ENCODE measurements around the gene TXNRD2. TPM values are rescaled to one million over a fixed set of nuclear protein-coding genes. Genes with fewer than 3 reads are reported as not detected.

TXNRD2 gene
- total RNA-seq, 2 experiments from 2014 or later: 24.9 to 29.2 TPM

DNA sequence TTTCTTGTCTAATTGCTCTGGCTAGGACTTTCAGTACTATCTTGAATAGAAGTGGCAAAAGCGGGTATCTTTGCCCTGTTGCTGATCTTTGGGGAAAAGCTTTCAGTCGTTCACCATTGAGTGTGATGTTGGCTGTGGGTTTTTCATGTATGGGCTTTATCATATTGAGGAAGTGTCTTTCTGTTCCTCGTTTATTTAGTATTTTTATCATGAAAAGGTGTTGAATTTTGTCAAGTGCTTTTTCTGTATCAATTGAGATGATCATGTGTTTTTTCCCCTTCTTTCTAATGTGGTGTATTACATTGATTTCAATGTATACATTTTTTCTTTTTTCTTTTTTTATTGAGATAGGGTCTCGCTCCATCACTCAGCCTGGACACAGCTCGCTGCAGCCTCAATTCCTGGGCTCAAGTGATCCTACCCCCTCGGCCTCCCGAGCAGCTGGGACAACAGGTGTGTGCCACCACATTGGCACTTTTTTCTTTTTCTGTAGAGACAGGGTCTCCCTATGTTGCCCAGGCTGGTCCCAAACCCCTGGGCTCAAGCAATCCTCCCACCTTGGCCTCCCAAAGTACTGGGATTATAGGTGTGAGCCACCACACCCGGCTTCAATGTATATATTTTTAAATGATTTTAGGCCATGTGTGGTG is 81.6 kb downstream of the TXNRD2 start:
- ChIA-PET CTCF (no interaction called here), POLR2A (no interaction called here)

DNA sequence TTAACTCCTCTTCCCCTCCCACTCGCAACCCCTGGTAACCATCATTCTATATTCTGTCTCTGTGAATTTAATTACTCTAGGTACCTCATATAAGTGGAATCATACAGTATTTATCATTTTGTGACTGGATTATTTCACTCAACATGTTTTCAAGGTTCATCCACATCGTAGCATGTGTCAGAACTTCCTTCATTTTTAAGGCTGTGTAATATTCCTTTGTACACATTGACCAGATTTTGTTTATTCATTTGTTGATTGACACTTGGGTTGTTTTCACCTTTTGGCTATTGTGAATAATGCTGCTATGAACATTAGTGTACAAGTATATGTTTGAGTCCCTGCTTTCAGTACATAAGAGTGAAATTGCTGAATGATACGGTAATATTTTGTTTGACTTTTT is 84.2 kb downstream of the TXNRD2 start:
- CTCF ChIA-PET: no interaction called here

DNA sequence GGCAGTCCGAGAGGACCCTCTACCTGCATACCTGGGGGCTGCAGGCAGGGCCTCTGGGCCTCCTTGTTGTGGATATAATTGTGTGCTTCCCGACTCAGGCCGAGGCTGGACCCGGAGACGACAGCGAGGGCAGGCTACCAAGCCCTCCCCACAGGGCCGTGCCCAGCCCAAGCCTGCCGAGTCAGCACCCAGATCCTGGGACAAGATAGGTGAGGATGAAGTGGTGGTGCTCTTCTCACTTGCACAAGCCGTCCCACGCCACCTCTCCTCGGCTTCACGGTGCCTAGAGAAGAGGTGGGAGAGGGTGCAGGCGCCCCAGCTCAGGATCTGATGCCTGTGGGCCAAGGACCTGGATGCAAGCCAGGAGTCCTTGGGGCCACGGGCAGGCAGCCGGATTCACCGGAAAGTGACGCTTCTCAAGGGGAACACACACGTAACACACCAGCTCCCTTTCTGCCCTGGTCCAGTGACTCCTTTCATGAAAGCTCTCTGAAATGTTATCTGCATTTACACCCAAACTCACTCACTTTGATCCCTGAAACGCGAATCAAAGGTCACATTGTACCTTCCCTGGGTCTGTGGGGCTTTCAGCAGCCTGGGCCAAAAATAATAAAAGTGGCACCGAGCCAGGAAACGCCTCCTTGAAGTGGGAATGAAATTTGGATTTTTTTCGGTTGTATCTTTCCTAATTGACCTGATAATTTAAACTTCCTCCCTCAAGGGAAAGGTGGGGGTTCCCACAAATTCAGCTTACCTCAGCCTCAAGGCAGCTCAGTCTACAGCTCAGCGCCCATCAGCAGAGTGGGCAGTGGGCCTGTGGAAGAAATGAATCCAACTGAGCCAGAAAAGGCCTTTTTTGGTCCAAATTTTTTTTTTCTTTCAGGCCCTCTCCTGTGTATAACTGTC is 85.9 kb downstream of the TXNRD2 start:
- CTCF ChIA-PET: interaction anchor here (0.9 to 2.3 kb wide), 6 partner anchors 37 to 245 kb away, joined by 3 to 7 read pairs (median 4); no protein-coding TSS in a partner anchor
- POLR2A ChIA-PET: interaction anchor here (1.0 to 3.6 kb wide), 4 partner anchors 9 to 682 kb away, joined by 3 to 35 read pairs (median 4); partner anchors contain the start of genes COMT and TXNRD2

More for the DNA sequence above, 84.2 kb downstream of the TXNRD2 start:
- POLR2A ChIA-PET: no interaction called here

DNA sequence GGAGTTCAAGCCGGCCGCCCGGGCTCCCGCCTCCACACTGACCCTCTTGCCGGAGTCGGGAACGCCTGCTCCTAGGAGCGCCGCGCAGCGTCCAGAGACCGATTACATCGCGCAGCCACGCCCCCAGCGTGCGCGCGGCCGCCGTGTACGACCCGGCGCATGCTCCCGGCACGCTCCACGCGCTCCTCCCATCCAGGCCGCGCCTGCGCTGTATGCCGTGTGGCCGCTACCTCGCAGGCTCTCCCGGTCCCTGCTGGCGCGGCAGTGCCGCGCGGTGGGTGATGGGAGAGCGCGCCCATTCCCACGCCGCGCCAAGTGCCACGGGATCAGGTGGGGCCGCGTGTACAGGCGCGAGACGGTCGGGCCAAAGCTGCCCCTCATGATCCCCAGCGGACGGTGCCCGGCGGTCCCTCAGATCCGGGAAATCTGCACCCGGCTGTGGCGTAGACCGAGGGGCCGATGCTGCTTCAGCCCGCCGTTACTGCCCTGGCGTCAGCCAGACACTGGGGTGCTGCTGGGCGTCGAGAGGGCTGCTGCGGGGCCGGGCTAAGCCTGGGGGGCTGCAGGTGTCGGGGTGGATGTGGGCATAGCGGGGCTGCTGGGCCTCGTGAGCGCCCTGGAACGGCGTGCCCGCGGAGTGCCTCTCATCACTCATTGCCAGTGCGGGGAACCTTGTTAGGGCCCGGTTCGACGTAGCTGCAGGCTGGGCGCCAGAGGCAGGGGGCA is 86.7 kb downstream of the TXNRD2 start, which contains the start of the genes GNB1L and RTL10:
TSS of gene GNB1L (minus strand) at position 97 of the 726 bp plus-strand sequence. CDS start 33,519 bp downstream, outside the sequence.
TSS of gene RTL10 (minus strand) at position 97 of the 726 bp plus-strand sequence. CDS start 2,613 bp downstream, outside the sequence.
- CTCF ChIA-PET: interaction anchor here (0.8 to 2.3 kb wide), 8 partner anchors 37 to 246 kb away, joined by 3 to 7 read pairs (median 4); no protein-coding TSS in a partner anchor
- POLR2A ChIA-PET: interaction anchor here (1.0 to 3.6 kb wide), 4 partner anchors 10 to 87 kb away, joined by 3 to 35 read pairs (median 4); partner anchors contain the start of genes COMT and TXNRD2

DNA sequence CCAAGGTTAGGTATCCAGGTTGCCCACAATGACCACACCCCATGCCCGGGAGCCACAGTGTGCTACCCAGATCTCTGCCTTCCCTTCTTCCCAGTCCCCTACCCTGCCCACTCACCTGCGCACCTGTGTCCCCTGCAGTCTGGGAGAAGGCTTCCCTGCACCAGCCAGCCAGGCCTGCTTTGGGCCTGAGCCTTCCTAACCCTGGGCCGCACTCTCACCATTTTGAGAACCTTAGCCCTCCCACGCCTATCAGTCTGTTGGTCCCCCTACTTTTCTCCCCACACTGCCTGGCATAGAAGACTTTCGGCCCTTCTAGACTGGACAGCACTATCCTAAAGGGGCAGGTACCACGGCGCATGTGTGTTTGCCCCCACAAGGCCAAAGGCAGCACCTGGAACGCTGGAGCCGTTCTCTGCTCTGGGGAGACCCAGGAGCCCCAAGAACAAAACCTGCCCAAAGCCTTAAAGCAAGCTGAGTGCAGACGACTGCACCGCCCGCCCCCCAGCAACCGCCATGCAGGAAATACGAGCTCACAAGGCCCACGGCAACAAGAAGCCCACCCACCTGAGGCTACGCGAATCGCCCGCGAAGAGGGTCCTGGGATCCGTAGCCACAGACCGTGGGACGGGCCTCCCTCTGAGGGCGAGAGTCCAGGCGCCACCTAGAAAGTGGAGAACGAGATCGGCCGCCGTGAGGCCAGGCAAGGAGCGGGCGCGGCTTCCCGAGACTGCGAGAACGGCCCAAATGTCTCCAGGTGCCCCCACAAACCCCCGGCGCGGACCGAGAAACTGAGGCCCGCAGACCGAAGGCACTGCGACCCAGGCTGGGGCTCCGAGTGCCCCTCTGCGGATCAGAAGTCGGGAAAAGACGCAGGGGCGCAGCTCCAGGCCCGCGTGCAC is 87.5 kb downstream of the TXNRD2 start:
- ChIA-PET POLR2A (interaction anchor here (0.5 to 3.6 kb wide), 4 partner anchors 10 to 88 kb away, joined by 3 to 35 read pairs (median 4); no protein-coding TSS in a partner anchor), CTCF (interaction anchor here (0.8 to 2.3 kb wide), 3 partner anchors 38 to 124 kb away, joined by 4 to 5 read pairs (median 4); no protein-coding TSS in a partner anchor)

DNA sequence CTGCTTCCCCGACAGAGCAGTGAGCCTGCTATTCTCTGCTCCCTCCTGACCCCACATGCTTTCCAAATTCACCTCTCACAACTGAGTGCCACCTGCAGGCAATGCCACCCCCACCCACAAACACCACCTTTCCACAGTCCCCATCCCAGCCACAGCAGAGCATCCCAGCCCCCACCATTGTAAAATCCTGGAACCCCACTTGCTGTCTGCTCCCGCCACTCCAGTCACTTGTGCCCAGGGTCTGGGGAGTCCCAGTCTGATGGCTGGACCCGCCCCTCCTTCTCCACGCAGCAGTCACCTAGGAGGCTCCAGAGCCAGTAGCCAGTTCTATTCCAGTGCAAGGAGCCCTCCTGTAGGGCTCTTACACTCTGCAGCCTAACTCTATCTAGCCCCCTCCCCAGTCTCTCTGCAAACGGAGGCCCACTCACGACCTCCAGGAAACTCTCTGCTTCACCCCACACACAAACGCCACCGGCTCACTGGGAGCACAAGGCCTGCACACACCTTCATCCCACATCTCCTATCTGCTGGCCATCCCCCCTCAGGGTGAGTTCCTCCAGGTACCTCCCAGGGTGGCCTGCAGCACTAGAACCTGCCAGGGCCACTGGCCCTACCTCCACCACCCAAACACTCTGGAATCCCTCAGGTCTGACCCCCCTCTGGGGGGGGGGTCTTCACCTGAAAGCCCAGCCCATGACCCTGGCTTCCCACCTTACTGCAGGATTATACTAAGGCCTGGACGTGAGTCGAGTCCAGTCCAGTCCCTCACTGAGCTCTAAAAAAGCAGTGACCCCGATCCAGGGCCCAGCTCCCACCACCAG is 88.3 kb downstream of the TXNRD2 start:
- ChIA-PET CTCF (interaction anchor here (1.1 to 2.3 kb wide), 3 partner anchors 21 to 123 kb away, joined by 4 to 6 read pairs (median 5); no protein-coding TSS in a partner anchor), POLR2A (interaction anchor here (0.5 to 3.6 kb wide), 2 partner anchors 11 to 38 kb away, joined by 4 to 35 read pairs; no protein-coding TSS in a partner anchor)

DNA sequence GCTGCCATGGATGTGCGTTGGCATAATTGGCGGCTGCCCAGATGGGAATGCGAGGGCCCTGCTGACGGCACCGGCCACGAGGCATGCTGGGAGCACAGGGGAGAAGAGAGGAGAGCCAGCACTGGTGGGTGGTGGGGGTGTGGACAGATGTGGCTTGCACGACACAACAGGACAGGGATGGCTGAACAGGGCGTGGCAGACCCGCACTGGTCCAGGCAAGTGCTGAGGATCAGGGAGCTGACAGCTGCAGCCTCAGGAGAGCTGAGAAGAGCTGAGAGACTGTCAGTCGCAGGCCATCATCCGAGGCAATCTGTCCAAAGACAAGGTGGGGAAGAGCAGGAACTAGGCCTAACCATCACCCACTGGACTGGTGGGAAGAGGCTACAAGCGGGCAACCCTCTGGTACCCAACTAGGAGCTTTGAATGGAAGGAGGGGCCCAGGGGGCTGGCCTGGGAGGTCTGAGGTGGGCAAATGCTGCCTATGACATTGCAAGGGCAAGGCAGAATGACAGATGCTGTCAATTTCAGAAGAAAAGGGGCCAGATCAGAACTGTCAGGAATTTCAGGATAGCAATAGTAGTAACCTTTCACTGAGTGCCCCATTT is 89.3 kb downstream of the TXNRD2 start:
- ChIA-PET CTCF (interaction anchor here (1.8 kb wide), 1 partner anchor 20 kb away, joined by 6 read pairs; no protein-coding TSS in a partner anchor), POLR2A (no interaction called here)

DNA sequence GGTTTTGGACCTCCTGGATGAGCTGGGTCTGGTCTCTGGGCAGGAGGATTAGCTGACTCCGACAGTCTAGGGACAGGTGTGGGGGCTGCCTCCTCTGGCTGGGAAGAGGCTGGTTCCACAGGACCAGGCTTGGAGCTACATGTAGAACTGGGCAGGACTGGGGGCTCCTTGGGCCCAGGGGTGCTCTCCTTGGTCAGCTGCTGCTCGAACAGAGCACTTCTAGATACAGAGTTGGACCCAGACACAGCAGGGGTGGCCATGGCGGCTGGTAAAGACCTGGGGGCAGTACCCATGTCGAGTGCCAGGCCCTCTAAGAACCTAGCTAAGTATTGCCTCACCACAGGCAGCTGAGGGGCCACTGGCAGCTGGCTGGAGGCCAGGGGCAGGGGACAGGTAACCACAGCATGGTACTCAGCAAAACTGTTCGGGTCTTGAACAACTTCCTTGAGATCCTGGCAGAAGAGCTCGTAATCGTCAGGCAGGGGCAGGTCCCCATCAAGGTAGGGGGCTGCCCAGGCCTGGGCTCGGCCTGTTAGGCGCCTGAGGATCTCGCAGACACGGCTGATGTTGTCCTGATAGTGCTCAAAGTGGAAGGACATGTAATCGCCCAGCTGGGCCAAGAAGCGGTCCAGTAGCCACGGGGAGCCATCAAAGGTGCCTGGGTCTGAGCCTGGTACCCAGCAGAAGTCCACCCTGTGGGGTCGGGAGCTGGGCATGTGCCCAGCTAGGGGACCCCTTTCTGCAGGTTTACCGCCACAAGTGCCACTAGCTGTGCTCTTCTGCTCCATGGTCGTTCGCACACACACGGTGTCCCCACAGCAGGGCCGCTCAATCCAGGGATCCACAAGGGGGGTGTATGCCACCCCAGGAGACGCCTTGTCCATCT is 90.1 kb downstream of the TXNRD2 start:
- POLR2A ChIA-PET: no interaction called here
- CTCF ChIA-PET: interaction anchor here (1.7 to 1.8 kb wide), 2 partner anchors 19 to 121 kb away, joined by 6 read pairs; no protein-coding TSS in a partner anchor

DNA sequence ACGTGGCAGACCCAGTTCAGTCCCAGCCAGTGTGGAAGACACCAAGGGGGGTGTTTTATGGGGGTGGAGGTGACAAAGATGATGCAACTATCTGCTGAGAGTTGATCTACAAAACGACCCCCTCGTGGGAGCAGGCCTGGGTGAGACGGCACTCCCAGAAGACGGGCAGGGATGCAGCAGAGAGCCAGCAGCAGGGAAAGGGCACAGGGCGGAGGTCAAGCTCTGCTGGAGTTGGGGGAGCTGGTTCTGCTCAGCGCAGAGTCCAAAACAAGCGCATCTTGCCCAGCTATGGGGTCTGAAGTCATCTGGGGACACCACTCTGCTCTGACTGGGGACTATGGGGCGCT is 90.9 kb downstream of the TXNRD2 start:
- POLR2A ChIA-PET: no interaction called here
- CTCF ChIA-PET: interaction anchor here (1.7 kb wide), 1 partner anchor 120 kb away, joined by 6 read pairs; no protein-coding TSS in a partner anchor

DNA sequence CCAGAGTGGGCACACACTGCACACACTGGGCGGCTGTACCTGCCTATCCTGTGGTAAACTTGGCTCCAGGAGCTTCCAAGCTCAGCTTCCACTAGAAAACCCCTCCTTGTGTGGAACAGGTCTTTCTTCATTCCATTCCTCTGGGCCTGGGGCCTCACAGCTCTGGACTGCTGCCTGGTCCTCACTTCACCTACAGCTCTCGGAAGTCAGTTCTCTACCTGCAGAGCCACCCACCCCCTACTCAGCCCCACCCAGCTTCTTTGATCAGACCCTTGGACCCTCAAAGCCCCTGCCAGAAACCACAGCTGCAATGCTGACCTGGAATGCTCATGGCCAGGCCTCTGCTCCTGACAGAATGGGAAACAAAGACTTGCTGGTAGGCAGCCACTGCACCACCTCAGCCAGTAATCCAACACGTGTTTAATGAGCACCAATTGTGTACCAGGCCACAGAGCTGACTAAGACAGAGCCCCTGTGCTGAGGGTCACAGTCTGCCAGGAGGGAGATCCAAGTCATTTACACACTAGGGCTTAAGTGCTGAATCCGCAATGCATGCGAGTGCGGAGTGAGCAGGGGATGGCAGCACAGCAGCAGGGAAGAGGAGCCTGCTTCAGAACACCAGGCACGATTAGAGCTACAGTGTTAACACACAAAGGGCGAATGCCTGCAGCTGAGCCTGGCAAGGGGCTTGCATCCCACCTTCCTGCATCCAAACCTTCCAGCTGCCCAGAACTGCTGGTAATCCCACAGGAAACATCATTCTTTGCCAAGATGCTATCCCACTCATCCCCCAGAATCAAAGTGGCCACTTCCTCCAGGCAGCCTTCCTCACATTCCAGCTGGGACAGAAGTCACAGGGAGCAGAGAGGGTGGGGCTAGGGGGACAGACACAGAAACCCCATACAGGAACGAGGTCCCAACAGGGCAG is 91.5 kb downstream of the TXNRD2 start:
- ChIA-PET POLR2A (interaction anchor here (0.9 to 1.1 kb wide), 2 partner anchors 42 to 120 kb away, joined by 3 read pairs; no protein-coding TSS in a partner anchor), CTCF (interaction anchor here (1.6 to 1.7 kb wide), 2 partner anchors 60 to 119 kb away, joined by 4 to 6 read pairs; no protein-coding TSS in a partner anchor)

DNA sequence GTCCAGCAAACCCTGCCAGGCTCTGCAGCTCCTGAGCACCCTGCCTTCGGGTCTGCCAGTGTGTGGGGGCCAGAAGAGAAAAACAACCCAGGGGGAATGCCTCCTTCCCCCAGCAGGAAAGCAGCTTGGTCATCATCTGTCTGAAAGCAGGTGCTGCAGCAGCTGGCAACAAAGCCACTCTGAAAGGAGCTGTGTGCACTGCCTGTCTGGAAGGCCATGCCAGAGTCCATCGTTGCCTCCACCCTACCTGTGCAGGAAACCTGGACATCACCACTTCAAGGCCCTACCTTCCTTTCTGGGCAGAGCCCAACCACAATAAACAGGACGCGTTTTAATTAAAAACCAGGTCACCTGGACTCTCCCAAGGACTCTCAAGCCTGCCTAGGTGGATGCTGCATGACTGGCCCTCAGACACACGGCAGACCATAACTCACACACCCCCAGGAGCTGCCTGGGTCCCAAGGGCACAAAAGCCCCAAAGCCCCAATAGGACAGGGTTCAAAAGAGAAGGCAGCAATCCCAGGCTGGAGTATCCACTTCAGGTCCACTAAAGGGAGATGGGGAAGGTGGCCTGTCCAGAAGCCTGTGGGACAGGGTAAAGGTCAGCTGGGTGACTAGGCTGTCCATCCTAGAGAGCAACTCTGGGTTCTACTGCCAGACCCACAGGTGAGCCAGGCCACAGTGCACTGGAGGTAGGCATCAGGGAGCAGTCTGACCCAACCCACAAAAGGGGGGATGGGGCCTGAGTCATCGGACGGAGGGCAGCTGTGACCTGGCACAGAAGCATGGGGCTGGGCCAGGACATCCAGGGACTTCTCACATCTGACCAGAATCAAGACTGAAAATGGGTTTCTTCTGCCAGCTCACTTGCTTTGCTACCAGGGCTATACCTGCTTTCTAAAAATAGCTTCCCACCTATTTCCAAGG is 93.1 kb downstream of the TXNRD2 start:
- CTCF ChIA-PET: interaction anchor here (0.7 to 1.6 kb wide), 3 partner anchors 16 to 93 kb away, joined by 3 to 4 read pairs (median 4); no protein-coding TSS in a partner anchor
- POLR2A ChIA-PET: interaction anchor here (0.9 to 1.1 kb wide), 2 partner anchors 43 to 118 kb away, joined by 3 read pairs; no protein-coding TSS in a partner anchor

DNA sequence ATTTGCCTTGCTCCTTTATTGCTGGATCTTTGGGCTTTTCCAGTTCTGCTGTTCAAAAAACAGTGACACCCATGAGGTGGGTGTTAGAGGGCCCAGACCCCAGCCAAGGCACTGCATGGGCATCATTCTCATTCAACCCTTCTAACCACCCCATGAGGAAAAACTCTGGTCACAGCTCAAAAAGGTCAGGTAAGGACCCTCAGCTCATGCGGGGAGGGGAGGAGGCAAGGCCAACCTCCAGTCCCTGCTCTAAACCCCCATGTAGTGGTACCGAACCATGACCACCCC is 94.3 kb downstream of the TXNRD2 start:
- ChIA-PET CTCF (no interaction called here), POLR2A (no interaction called here)

DNA sequence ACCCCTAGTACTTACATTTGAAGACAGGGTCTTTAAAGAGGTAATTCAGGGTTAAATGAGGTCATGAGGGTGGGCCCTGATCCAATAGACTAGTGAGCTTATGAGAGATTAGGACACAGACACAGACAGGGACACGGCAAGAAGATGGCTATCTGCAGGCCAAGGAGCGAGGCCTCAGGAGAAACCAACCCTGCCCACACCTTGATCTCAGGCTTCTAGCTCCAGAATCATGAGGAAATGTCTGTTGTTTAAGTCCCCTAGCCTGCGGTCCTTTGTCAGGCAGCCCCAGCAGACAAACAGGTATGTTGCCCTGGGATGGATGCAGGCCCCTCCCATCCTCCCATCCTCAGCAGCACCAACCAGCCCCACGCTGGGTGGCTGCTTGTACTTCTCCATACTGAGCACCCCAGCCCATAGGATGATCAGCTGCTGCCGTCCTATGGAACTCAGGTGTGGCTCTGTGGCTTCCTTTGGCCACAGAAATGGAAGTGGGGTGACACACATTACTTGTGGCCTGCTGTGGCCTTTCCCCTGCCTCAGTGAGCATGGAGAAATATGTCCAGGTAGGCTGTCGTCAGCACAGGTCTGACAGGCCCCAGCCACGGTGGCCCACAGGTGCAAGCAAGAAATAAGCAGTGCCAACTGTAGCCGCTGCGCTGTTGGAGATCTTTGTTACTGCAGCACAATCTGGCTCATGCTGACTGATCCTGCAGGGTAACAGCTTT is 94.8 kb downstream of the TXNRD2 start:
- POLR2A ChIA-PET: no interaction called here
- CTCF ChIA-PET: no interaction called here
